Activated CD4-positive, alpha-beta T cell treated with anti-CD3 and anti-CD28 coated beads, Interleukin-2, Interleukin-6, amounts not matched to agents 100 ng/mL and 50 ng/mL, durations not matched to agents 16 hours and 8 hours (primary cell): ENCODE results near the gene TPBGL.

ENCODE experiments used
- DNase-seq: peaks from one replicate; pipeline ENCODE4 v3.0.0-alpha.2; 2020

TPBGL gene

DNA sequence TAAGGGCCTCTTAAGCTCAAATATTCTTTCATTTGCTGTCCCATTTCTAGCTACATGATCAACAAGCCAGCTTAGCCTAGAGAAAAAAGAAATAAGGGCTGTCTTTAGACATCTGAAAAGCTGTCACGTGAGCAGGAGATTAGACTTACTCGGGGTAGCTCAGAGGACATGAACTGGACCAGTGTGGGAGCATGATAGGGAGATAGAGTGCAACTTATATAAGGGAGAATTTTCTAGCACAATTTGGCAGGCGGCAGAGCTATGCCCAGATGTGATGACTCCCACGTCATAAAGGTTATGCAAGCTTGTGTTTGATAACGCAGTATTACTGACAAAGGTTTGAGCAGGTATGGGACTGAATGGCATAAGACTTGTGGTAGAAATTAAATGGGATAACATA lies 28.2 kb upstream of the TPBGL start:
- no peak for DNase-seq

DNA sequence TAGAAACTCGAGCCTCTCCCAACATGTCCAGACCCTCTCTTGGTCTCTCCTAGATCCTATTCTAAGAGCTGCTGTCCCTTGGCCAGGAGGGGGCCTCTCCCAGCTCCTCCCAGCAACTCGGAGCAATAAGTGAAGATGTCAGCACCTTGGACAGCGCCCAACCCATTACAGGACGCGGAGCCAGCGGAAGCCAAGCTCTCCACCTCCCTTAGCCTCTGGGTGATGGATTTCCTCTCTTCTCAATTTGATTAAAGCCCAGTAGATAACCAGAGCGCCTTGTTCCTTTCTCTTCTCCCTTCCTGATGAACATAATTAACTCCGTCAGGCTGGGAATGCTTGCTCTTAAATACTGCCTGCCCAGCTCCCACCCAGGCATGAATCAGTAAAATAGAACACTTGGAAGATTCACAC lies 26.2 kb upstream of the TPBGL start:
- peak; percentile 80 for DNase-seq

GRCh38 chr11:75214843-75215242 lies 25.7 kb upstream of the TPBGL start:
- no peak for DNase-seq

DNA sequence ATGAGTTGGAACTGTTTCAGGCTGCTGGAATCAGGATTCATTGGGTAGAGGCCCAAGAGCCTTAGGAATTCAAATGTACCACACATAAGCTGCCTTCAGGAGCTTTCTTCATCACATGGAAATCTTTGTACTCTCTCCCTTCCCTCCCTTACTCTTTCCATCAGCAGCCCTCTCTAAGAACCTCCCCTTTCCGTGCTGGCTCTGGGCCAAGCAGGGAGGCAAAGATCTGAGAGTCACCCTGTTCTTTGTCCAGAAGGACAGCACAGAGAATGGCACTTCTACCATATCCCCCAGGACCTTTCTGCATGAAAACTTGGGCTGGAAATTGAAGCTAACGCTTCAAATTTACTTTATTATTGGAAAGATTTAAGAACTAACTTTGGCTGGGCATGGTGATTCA lies 20.7 kb upstream of the TPBGL start:
- DNase-seq = no peak

DNA sequence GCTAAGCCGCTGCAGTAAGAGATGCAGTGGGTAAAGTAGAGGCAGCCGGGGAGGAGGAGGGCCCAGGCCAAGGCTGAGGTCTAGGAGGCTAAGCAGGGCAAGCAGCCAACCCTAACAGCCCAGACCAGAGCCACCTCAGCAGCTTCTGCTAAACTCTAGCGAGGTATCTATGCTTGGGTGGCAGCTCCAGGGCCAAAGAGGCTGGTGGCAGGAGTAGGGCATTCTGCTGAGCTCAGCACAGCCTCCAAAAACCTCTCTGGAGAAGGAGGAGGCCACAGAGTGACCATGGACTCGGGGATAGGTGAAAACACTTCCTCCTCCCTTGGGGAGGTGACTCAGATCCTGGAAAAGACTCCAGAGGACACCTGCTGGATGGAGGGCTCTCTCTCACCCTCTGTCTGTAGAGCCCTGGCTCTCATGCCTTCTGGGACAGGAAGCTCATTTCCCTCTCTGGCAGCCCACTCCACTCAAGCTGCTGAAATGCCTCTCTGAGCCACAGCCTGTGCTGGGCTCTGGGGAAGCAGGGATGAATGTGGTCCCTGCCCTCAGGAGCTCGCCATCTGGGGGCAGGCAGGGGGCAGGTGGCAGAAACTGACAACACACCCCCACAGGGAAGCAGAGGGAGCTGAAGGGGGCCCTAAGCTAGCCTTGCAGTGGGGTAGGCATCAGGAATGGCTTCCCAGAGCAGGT lies 16.5 kb upstream of the TPBGL start:
- DNase-seq = no peak

GRCh38 chr11:75225794-75226193 lies 14.8 kb upstream of the TPBGL start:
- DNase-seq = no peak

DNA sequence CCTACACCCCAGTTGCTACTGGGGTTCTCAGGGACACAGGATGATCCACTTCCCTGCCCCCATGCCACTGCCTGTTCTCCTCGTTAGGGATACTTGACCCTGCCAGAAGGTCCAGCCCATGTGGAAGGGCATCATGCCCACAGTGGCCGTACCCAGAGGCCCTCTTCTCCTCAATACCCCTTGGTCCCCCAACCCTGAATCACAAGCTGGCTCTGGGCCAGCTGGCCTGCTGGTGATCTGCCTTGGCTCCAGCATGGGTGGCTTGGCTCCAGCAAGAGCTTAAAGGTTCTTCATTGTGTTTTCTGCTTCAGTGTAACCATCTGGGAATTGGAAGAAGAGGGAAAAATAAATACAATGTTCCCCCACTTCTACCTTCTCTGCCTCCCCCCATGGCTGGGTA lies 11.1 kb upstream of the TPBGL start:
- DNase-seq = no peak

DNA sequence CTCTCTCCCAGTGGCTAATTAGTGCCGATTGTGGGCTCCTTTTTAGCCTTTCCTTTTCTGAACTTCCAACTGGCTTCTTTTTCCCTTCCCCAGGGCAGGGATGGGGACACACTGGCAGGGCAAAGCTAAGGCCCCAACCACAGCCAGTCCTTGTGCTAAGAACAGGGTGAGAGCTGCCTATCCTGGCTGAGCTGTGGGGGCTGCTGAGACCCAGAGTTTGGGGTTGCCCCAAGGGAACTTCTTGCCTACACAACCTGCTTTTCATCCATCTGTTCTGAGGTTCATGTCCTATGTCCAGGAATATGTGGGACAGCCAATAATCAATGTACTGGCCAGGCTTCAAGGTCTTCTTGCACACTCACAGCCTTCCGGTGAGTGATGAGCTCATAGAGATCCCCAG lies 10.0 kb upstream of the TPBGL start:
- DNase-seq = no peak

DNA sequence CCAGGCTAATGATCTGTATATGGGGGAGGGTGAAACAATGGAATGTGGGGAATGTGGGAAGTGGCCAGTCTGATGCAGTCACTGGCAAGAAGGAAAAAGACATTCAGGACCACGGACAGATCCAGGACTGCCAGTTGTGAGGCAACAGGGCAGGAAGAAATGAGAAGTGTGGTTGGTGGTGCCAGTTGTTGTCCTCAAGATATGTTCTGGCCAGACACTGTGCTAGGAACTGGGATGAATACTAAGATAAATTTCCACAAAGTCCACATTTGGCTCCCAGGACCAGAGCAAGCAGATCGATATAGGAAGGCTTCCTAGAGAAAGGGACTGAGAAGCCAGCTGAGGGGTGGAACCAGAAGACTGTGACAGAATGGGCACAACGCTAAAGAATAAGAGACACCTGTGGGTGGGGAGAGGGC lies 6.8 kb upstream of the TPBGL start:
- DNase-seq = peak; percentile 35

DNA sequence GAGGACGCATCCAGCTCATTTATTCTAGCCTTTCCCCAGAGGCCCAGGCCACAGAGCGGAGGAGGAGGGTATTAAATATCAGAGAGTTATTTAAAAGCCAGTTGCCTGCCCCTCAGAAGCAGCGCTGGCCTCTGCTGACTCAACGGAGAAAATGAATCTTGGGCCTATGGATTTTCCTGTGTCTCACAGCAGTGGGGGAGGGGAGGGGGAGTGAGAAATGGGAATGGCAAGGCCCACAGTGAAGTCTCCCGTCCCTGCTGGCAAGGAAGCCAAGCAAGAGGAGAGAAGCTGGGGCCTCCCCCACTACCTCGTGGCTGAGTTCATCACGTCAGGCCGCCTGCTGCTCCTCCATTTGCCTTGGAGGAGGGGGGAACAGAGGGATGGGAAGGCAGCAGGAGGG lies 4.5 kb upstream of the TPBGL start:
- DNase-seq = no peak

GRCh38 chr11:75237050-75237449 lies 3.5 kb upstream of the TPBGL start:
- DNase-seq = no peak

DNA sequence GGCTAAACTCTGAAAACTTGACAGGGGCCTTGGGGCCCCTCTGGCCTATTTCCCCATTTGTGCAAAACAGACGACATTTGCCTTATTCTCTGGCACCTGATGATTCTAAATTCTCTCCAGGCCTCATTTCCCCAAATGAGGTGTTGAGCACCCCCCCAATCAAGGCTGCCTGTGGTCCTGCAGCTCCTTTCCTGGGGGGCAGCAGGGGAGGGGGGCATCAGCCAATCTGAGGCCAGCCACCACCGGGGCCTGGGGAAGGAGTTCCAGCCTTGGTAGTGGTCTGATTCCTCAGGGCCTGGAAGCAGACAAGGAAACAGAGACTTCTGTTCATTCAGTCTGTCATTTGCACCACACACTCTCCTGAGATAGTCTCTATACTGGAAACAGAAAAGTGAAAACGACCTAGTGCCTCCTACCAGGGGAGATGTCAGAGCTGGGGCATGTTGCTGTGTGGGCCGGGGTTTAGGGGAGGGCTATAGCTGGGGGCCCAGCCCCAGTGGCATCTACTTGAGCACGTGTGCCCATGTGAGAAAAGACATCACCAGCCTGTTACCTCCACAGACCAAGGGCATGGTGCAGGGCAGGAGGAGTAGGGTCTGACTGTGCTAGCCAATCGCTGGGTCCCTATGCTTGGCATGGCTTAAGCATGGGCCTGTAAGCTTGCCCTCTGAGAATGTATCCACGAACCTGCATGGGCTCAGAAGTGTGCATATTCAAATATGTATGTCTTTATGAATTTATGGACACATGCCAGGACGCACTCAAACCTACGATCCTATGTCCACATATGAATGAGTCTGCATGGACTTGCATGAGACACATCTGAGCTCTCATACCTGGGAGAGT lies 1.8 kb upstream of the TPBGL start:
- DNase-seq = no peak

DNA sequence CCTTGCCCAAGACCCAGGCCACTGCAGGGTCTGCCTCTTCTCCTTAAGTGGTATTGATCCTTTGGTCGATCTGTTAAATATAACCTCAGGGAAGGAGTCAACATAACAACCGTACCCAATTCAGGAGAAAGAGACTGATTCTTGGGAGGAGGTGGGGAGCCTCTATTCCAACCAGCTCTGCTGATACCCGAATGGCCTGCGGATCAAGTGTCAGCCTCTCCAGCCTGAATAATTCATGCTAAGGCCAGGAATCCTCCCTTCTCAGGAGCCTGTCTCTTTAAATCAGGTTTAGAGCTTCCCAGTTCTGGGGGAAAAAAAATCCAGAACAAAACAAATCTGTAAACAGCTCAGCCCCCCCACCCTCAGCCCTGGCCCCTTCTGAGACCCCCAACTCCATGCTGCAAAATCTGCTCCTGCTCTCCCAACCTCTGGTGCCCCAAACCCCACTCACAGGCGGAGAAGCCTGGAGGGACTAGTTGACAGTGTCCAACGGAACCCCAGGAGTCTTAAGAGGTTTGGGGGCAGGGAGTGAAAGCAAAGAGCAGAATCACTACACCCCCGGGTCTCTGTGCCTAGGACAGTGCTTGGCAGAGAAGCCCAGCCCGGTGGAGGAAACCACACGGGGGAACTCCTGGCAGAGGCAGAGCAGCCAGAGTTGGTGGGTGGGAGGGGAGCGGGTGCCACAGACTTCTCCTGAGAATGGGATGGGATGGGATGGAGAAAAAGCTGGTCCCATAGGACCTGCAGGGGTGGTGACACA lies 863 bp upstream of the TPBGL start:
- no peak for DNase-seq

GRCh38 chr11:75241036-75241905 lies 697 bp downstream of the TPBGL start:
- DNase-seq = peak; percentile 93

GRCh38 chr11:75241906-75242644 lies 1.5 kb downstream of the TPBGL start:
- no peak for DNase-seq

DNA sequence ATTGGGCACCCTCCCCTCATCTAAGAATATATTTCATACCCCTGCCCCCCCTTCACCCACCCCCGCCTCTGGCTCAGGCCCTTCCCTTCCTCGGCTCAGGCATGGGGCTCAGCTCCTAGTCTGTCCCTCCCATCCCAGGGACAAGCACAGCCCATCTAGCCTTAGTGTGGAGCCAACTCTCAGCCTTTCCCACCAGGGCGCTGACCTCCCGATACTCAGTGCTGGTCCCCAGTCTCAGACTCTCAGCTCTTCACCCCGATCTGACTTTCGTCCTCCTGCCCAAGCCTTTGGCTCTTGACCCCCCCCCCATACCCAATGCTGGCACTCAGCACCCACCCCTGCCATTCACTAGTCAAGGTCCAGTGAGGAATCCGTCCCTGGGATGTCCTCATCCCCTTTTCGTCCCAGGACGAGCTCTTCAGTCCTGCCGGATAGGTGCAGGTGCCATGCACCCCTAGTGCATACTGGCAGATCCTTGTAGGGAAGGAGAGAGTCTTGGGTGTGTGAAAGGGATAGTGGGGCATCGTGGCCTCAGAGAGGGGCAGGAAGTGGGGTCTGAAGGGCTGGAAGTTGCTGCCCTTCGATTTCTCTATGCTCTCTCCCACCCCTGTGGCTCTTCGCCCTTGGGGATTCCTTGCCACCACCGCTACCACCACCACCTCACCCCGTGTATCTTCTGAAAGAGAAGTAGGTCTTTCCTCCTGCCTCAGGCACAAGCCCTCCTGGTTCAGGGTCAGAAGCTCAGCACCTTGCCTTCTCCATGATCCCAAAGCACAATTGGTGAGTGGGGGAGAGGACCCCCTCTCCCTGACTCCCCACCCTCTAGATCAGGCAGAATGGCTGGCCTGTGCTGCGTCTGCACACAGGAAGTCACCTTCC lies 2.4 kb downstream of the TPBGL start:
- DNase-seq = no peak

- DNase-seq = no peak
Measured at GRCh38 chr11:75244052-75244814, 3.7 kb downstream of the TPBGL start.

DNA sequence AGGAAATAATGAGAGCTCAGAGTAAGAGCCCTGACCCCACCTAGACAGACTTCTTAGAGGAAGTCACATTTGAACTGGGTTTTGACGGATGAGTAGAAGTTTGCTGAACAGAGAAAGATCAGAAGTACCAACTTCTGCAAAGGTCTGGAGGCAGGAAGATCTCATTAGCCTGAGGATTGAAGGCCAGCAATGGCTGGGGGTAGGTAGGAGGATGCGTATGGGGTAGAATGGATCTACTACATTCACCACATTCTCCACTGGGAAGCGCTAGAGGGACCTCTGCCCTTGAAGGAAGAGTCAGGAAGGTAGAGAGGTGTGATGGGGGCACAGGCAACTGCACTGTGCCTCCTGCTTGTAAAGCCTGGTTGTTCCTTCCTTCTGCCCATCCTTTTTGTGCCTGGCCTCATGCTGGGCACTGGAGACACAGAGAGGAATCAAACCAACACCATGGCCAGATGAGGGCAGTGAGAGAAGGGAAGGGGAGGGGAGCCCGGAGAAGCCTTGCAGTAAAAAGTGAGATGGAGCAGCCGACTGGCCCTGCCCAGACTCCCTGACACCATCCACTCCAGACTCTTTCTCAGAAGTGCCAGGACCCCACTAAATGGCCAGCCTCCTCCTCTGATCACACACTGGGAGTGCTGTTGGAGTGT lies 4.9 kb downstream of the TPBGL start:
- no peak for DNase-seq

GRCh38 chr11:75246006-75246670 lies 5.6 kb downstream of the TPBGL start:
- DNase-seq = no peak
